ENCODE results near the gene HIGD1A.

The HIGD1A gene

DNA sequence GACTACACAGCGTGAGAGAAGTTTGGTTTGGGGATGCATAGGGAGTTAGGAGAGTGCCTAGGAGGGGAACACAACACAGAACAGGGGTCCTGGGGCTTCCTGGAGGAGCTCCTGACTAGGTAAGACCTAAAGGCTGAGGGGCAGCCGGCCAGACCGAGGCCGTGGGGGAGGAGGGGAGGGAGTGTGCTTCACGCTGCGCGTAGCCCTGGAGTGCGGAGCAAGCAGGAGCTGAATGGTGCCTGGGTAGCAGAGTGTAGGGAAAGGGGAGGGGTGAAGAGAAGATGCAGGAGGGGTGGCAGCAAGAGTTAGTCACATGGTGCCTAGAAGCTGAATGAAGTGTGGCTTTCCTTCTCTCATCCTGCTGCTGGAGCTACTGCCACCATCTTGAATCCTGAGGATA lies 69.3 kb downstream of the HIGD1A start:
- DNase-seq (ENCODE audit: low read depth), result no peak

DNA sequence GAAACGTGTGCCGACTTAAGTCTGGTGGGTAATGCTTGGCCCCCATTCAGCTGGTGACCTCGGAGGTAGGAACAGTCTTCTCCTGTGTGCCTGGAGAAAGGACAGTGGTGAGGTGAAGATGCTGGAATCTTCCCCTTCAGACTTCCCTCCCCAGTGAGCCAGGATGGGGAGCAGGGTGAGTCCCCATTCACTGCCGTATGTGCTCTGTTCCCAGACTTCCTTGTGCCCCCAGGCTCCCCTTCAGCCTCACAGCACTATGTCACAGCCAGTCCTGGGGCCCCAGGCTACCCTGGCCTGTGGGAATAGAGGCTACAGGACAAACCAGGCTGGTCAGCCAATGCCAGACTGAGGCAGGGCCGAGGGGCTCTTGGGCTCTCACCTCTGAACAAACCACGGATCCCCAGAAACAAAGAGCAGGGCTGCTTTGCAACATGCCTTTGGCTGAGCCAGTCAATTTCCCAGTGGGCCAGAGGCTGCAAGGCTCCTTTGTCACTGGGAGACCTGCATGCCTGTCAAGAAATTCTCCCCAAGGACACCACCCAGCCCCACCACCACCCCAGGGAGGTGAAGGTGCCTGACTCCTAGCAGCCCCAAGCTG lies 69.9 kb downstream of the HIGD1A start:
- DNase-seq (ENCODE audit: low read depth), result no peak

DNA sequence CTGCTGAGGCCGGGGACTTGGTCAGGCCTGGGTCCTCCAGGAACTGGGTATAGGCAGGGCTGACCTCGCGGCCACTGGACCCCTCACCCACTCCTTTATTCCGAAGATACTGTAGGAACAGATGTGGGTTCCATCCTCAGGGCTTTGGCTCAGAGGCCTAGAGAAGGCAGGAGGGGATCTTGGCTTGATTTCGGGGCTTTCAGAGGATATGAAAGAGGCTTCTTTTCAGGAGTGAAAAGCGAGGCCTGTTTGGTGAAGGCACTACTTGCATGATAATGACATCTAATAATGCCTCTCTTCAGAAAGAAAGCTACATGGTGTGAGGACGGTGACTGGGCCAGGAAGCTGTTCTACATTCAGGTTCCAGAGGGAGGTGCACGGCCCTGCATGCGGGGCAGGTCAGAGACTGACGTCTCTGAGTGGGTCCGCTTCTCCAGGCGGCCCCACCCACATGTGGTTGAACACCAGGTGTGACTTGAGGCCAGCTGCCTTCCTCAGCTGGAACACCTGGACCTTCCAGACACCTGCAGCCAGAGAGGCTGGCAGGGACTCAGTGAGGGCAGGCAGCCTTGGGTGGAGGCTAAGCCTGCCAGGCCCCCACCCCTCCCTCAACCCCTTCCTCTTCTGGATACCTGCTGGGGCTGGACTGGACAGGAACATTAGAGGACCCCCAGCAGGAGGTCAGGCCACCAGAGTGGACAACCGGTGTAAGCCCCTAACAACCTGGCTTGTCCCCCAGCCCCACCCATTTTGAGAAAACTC lies 70.6 kb downstream of the HIGD1A start:
- DNase-seq (ENCODE audit: low read depth), result no peak

All from EH (cell line).